HG02623 (cell line): ENCODE results near the gene XIRP1.
A peak's percentile ranks its signal among the peaks of the same experiment; 100 is the strongest.
"Not testable (repeated sequence)": the region's sequence is repeated elsewhere in the genome, so short reads cannot be mapped to it uniquely, and the experiment has no call there.

ENCODE experiments used
- ATAC-seq: cut with Tn5 transposase; IDR thresholded peaks from one replicate; pipeline ENCODE4 v1.9.1; 2021; ENCODE audit warnings: moderate library complexity; ENCODE audit not compliant: unreplicated experiment

Gene XIRP1

DNA sequence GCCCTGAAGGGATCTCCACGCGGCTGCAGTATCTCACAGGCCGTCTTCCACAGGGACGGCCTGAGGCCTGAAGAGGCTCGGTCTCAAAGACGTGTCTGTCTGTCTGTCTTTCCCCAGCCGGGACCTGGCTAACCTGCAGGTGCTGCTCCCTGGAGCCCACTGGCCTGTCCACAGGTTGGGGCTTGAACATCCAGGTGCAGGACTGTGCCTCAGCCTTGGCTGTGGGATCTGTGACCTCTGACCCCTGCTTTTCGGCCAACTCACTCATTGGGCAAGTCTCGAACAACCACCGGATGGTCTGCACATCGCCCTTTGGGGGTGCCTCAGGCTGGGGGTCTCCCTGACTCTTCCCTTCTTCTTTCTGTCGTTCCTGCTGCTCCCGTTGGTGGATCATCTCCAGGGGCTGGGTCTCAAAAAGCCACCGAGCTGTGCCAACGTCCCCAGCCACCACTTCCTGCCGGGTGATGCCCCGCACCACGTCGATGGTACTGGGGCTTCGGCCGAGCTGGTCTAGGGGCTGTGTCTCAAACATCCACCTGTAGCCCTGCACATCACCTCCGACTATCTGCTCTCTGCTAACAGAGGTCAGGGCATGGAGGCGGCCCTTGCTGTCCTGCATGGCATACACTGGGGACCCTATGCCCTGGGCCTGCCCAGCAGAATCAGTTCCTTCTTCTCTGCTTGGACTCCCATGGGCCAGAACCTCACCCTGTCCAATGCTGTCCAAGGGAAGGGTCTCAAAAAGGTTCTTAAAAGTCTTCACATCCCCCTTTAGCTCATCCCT is 4.8 kb downstream of the XIRP1 start:
- ATAC-seq, result no peak

DNA sequence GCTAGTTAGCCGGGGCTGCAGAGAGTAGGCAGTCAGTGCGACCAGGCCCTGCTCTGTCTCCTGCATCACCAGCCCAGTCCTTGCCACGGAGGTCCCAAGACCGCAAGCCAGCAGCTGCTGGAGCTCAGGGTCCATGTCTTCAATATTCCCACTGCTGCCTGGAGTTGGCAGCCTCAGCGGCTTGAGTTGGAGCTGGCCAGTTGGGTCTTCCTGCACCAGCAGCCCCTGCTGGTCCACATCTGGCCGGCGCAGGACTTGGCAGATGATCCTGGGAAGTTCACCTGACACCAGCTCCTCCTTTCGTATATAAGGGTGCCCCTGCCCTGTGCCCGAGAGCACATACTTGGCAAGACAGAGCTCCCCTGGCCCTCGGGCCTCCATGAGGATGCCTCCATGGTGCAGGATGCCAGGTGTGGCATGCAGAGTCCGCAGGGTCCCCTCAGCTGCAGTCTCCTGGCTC is 5.7 kb downstream of the XIRP1 start:
- ATAC-seq, result no peak

DNA sequence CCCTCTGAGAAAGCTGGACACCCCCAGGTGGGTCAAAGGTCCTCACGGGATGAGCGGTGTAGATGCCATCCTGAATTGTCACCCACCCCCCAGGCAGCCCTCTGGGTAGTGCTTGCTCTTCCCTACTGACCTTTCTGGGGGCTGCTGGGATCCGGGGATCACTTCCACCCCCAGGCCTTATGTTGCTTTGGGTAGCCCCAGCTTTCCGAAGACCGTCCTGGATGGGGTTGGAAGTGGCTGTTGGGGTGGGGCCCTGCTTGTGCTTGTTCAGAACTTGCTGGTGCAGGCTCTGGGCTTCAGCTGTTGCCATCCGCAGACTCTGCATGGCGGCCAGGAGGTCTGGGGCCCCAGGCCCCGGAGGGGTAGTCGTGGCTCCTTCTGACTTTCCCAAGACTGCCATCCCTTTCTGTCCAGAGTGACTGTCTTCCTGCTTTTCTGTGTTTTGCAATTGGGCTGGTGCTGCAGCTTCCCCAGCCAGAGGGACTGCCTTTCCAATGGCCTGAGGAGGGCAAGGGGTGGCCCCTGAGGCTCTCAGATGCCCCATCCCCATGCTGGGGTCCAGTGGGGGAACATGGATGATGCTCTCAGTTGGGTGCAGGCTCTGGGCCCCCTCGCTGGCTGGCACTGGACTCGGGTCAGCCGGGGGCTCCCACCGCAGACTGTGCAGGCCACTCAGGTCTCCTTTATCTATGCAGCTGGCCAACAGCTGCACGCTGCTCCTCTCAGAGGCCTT is 6.3 kb downstream of the XIRP1 start:
- ATAC-seq, result no peak

GRCh38 chr3:39185326-39185958 is 7.0 kb downstream of the XIRP1 start:
- no peak for ATAC-seq

- no peak for ATAC-seq
Measured at GRCh38 chr3:39184968-39185285, 7.5 kb downstream of the XIRP1 start.

GRCh38 chr3:39184081-39184967 is 8.1 kb downstream of the XIRP1 start:
- ATAC-seq, result no peak

DNA sequence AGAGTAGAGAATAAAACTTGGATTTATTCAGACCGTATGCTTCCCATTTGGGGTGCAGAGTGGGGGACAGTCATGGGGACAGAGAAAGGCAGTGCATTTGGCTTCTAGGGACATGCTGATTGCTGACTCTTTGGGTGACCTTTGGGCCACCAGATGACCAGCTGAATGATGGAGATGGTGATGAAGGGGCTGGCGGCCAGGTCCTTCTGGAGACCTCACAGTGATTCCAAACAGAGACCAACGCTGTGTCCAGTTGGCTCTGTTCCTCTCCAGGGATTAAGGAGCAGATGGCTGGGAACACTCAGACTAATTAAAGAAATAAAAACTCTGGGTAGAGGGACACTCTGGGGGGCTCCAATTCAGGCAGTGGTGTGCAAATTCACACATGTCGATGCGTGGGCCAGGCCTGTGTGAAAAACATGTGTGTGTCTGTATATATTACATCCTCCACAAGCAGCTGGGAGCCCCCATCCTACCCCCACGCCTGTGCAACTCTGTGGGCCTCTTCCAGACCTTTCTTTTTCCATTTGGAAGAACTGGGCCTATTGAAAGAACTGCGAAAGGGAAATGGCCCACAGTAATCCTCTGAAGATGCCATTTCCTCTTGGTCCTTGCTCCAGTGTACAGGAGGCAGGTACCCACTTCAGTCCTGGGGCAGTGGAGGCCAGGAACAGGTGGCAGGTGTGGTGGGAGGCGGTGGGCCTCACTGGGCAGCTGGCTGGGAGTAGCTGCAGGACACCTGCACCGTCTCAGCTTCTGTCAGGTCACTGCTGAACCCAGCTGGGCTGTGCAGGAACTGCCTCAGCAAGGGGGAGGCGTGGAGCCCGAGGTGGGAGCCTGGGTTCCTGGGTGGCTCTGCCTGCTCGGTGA is 8.9 kb downstream of the XIRP1 start:
- ATAC-seq, result no peak

DNA sequence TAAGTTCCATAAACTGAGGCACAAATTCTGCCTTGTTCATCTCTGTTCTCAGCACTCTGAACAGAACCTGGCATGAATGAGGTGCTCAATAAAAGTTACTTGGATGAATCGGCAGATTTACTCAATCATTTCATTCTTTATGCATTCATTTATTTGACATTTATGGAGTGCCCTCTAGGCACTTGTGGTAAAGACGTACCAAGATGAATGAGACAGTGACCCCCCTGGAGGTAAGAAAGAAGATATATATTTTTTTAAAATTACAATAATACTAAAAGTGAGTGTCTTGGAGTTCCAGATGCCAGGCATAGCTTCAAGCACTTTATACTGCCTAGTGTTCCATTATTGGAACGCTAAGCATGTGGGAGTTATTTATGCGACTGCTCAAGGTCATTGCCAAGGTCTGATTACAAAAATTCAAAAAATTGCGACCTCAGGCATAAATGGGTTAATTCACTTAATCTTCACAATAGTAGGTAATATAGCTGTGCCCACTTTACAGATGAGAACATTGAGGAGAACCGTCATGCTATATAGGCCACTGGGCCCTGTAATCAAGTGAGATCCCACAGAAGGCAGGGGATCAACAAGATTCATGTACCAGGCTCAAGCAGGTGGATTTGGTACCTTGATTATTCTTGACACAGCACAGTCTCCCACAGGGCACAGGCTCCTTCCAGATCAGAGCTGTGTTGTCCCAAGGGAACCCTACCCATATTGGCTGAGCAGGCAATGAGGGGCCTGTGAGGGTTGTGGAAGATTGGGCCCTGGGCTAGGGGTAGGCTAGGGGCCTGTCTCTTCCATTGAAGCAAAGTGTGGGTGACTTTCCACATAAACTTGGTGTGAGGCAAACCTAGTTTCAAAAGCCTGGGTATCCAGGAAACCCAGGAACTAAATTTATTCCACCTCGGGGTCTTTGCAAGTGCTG is 10.7 kb downstream of the XIRP1 start:
- ATAC-seq, result no peak

DNA sequence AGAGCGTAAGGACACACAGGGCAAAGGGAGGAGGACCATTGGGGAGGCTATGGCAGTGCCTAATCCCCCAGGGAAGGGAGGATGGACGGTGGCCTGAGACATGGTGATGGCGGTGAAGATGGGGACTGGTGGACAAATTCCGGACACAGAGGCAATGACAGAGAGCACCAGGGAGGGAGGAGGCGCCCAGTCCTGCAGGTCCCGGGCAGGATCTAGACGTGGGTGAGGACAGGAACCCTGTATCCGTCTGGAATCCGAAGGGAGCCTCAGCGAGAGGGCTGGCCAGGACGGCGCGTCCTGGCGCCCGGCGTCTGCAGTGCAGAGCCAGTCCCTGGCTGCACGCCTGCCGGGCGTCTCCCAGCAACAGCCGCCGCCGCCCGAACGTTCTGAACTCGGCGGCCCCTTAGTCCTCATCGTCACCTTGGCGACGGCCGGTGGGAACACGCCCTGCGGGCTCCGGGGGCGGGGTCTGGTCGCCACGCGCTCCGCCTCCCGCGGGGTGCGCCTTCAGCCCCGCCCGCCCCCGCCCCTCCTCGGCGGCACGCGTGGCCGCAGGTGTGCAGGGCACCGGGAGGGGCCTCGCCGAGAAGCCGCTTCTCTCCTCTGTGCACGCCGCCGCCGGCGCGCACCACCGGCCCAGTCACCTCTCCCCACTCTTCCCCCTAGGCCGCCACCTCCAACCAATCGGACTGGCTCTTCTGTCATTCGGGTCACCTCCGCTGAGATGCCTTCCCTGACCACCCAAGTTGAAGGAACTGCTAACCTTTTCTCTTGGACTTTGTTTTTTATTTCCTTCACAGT is 11.6 kb downstream of the XIRP1 start:
- ATAC-seq, result peak; percentile 82

DNA sequence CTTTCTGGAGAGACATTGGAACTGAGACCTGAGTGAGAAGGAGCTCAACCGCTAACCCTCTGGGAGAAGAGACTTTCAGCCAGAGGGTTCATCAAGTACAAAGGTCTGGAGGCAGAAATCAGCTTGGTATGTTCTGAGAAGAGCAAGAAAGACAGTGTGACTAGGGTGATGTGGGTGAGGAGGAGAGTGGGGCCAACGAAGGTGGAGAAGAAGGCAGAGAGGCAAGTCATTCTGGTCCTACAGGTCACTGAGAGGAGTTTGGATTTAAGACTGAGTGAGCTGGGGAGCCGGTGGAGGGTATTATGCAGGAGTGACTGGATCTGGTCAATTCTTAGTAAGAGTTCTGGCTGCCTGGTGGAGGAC is 12.2 kb downstream of the XIRP1 start:
- ATAC-seq, result no peak

- ATAC-seq, result no peak
Measured at GRCh38 chr3:39178553-39178952, 13.8 kb downstream of the XIRP1 start.

GRCh38 chr3:39177708-39178332 is 14.6 kb downstream of the XIRP1 start:
- no peak for ATAC-seq

- ATAC-seq, result no peak
Measured at GRCh38 chr3:39176025-39176714, 16.2 kb downstream of the XIRP1 start.

GRCh38 chr3:39173318-39174125 is 18.9 kb downstream of the XIRP1 start:
- ATAC-seq, result no peak

GRCh38 chr3:39171860-39172259 is 20.5 kb downstream of the XIRP1 start:
- no peak for ATAC-seq

DNA sequence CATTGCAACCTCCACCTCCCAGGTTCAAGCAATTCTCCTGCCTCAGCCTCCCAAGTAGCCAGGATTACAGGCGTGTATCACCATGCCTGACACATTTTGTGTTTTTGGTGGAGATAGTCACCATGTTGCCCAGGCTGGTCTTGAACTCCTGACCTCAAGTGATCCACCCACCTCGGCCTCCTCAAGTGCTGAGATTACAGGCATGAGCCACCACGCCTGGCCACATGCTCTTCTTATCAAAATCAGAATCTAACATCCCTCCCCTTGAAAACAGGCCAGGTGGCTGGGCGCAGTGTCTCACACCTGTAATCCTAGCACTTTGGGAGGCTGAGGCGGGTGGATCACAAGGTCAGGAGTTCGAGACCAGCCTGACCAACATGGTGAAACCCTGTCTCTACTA is 21.5 kb downstream of the XIRP1 start:
- not testable (repeated sequence) for ATAC-seq
